Measurements from ENCODE around the gene ZNF790.

DNA sequence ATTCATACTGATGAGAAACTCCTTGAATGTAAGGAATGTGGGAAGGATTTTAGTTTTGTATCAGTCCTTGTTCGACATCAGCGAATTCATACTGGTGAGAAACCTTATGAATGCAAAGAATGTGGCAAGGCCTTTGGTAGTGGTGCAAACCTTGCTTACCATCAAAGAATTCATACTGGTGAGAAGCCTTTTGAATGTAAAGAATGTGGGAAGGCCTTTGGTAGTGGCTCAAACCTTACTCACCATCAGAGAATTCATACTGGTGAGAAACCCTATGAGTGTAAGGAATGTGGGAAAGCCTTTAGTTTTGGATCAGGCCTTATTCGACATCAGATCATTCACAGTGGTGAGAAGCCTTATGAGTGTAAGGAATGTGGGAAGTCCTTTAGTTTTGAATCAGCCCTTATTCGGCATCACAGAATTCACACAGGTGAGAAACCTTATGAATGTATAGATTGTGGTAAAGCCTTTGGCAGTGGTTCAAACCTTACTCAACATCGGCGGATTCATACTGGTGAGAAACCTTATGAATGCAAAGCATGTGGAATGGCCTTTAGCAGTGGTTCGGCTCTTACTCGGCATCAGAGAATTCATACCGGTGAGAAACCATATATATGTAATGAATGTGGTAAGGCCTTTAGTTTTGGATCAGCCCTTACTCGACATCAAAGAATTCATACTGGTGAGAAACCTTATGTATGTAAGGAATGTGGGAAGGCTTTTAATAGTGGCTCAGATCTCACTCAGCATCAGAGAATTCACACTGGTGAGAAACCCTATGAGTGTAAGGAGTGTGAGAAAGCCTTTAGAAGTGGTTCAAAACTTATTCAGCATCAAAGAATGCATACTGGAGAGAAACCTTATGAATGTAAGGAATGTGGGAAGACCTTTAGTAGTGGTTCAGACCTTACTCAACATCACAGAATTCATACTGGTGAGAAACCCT, 39.1 kb upstream of the ZNF790 start:
- TF ChIP-seq, protein P1, sequence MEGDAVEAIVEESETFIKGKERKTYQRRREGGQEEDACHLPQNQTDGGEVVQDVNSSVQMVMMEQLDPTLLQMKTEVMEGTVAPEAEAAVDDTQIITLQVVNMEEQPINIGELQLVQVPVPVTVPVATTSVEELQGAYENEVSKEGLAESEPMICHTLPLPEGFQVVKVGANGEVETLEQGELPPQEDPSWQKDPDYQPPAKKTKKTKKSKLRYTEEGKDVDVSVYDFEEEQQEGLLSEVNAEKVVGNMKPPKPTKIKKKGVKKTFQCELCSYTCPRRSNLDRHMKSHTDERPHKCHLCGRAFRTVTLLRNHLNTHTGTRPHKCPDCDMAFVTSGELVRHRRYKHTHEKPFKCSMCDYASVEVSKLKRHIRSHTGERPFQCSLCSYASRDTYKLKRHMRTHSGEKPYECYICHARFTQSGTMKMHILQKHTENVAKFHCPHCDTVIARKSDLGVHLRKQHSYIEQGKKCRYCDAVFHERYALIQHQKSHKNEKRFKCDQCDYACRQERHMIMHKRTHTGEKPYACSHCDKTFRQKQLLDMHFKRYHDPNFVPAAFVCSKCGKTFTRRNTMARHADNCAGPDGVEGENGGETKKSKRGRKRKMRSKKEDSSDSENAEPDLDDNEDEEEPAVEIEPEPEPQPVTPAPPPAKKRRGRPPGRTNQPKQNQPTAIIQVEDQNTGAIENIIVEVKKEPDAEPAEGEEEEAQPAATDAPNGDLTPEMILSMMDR (conservative IDR thresholded peaks at IDR 0.05; ENCODE audit: low read depth, low read length): no peak
- TF ChIP-seq EZH2phosphoT487 (IDR thresholded peaks at IDR 0.05; ENCODE audit: borderline replicate concordance, low read length) (no peak), EZH2 (IDR thresholded peaks at IDR 0.05; ENCODE audit: low read length, unreplicated experiment) (no peak)

Data from PC-3 (cell line).